ENCODE measurements around the gene RFNG.
A peak's percentile ranks its signal among the peaks of the same experiment; 100 is the strongest.

Gene RFNG

GRCh38 chr17:82011617-82012187, 39.9 kb downstream of the RFNG start:
- H2BK12ac ChIP-seq (ENCODE audit: low read length): no peak overlapping the region
- no peaks in the 10 kb centered on the region for H3K27me3 ChIP-seq (ENCODE audit: control insufficient read depth in 3 of 3, insufficient read depth in 3 of 3, low read depth in 1 of 3, low read length in 3 of 3)
- H3K4me3 ChIP-seq (ENCODE audit: low read length in 2 of 2): no peak overlapping the region
- no peak overlapping the region for H3K9ac ChIP-seq (ENCODE audit: low read depth, low read length, poor library complexity)
- whole genome bisulfite sequencing, 2 donors (ENCODE audit: extremely low coverage in 2 of 2, insufficient read length in 2 of 2, insufficient replicate concordance in 1 of 2): no CpG with 5 or more reads among the region's 19 CpGs
- H3K23ac ChIP-seq (ENCODE audit: low read depth, low read length, poor library complexity): peak overlapping the region; percentile 80
- H2BK5ac ChIP-seq (ENCODE audit: low read length): no peak overlapping the region
- H3K14ac ChIP-seq (ENCODE audit: low read length): no peak overlapping the region
- H3K36me3 ChIP-seq (replicated peaks in 1 of 2; ENCODE audit: control insufficient read depth in 2 of 2, insufficient read depth in 2 of 2, low read length in 2 of 2): peaks cover 1 to 4% of the 10 kb centered on the region in 2 donors
- no peak overlapping the region for H3K4ac ChIP-seq (ENCODE audit: low read length)
- no peak overlapping the region for H4K8ac ChIP-seq (ENCODE audit: low read depth, low read length)
- no peak overlapping the region for H4K91ac ChIP-seq (ENCODE audit: low read depth, low read length, poor library complexity)
- no peak overlapping the region for H2AFZ ChIP-seq (ENCODE audit: low read length)
- no peak overlapping the region for H3K27ac ChIP-seq (replicated peaks; ENCODE audit: low read length)
- no peak overlapping the region for H3K4me2 ChIP-seq (ENCODE audit: insufficient read depth, low read length, poor library complexity, severe bottlenecking)
- no peak overlapping the region for H3K18ac ChIP-seq (ENCODE audit: low read length)
- H3K79me1 ChIP-seq (ENCODE audit: low read depth, low read length): no peaks in the 10 kb centered on the region
- no peak for DNase-seq (ENCODE audit: low spot score)
- no peak overlapping the region for H2AK5ac ChIP-seq (ENCODE audit: low read depth, low read length)
- H2BK120ac ChIP-seq (ENCODE audit: low read depth, low read length): no peak overlapping the region
- no peaks in the 10 kb centered on the region for H3K9me3 ChIP-seq (replicated peaks in 1 of 2; ENCODE audit: control insufficient read depth in 2 of 2, insufficient read depth in 1 of 2, low read depth in 1 of 2, low read length in 2 of 2)
- no peak overlapping the region for H2BK15ac ChIP-seq (ENCODE audit: low read length)
- peaks cover 0 to 15% of the 10 kb centered on the region in 2 donors for H3K4me1 ChIP-seq (ENCODE audit: control insufficient read depth in 2 of 2, insufficient read depth in 1 of 2, low read depth in 1 of 2, low read length in 2 of 2)

GRCh38 chr17:82010575-82011525, 40.8 kb downstream of the RFNG start:
- H2BK12ac ChIP-seq (ENCODE audit: low read length): no peak overlapping the region
- peaks cover 3% of the 10 kb centered on the region for H3K79me1 ChIP-seq (ENCODE audit: low read depth, low read length)
- no peaks in the 10 kb centered on the region for H3K27me3 ChIP-seq (ENCODE audit: control insufficient read depth in 3 of 3, insufficient read depth in 3 of 3, low read depth in 1 of 3, low read length in 3 of 3)
- no CpG with 5 or more reads among the region's 39 CpGs for WGBS, 2 donors (ENCODE audit: extremely low coverage in 2 of 2, insufficient read length in 2 of 2, insufficient replicate concordance in 1 of 2)
- H2AK5ac ChIP-seq (ENCODE audit: low read depth, low read length): no peak overlapping the region
- H3K18ac ChIP-seq (ENCODE audit: low read length): no peak overlapping the region
- H4K8ac ChIP-seq (ENCODE audit: low read depth, low read length): no peak overlapping the region
- H3K14ac ChIP-seq (ENCODE audit: low read length): no peak overlapping the region
- peaks cover 0 to 13% of the 10 kb centered on the region in 2 donors for H3K4me1 ChIP-seq (ENCODE audit: control insufficient read depth in 2 of 2, insufficient read depth in 1 of 2, low read depth in 1 of 2, low read length in 2 of 2)
- H3K9ac ChIP-seq (ENCODE audit: low read depth, low read length, poor library complexity): no peak overlapping the region
- no peak overlapping the region for H2BK120ac ChIP-seq (ENCODE audit: low read depth, low read length)
- no peak overlapping the region for H3K4ac ChIP-seq (ENCODE audit: low read length)
- H3K27ac ChIP-seq (replicated peaks; ENCODE audit: low read length): no peak overlapping the region
- no peak overlapping the region for H4K91ac ChIP-seq (ENCODE audit: low read depth, low read length, poor library complexity)
- no peaks in the 10 kb centered on the region for H3K9me3 ChIP-seq (replicated peaks in 1 of 2; ENCODE audit: control insufficient read depth in 2 of 2, insufficient read depth in 1 of 2, low read depth in 1 of 2, low read length in 2 of 2)
- H2BK15ac ChIP-seq (ENCODE audit: low read length): no peak overlapping the region
- no peak overlapping the region for H3K4me3 ChIP-seq (ENCODE audit: low read length in 2 of 2)
- peaks cover 1 to 4% of the 10 kb centered on the region in 2 donors for H3K36me3 ChIP-seq (replicated peaks in 1 of 2; ENCODE audit: control insufficient read depth in 2 of 2, insufficient read depth in 2 of 2, low read length in 2 of 2)
- DNase-seq (ENCODE audit: low spot score): no peak
- no peak overlapping the region for H2AFZ ChIP-seq (ENCODE audit: low read length)
- no peak overlapping the region for H3K4me2 ChIP-seq (ENCODE audit: insufficient read depth, low read length, poor library complexity, severe bottlenecking)
- H2BK5ac ChIP-seq (ENCODE audit: low read length): no peak overlapping the region
- no peak overlapping the region for H3K23ac ChIP-seq (ENCODE audit: low read depth, low read length, poor library complexity)

- no peak overlapping the region for H2AFZ ChIP-seq (ENCODE audit: low read length)
- peaks cover 0 to 4% of the 10 kb centered on the region in 2 donors for H3K36me3 ChIP-seq (replicated peaks in 1 of 2; ENCODE audit: control insufficient read depth in 2 of 2, insufficient read depth in 2 of 2, low read length in 2 of 2)
- no peak overlapping the region for H3K9ac ChIP-seq (ENCODE audit: low read depth, low read length, poor library complexity)
- H3K4me1 ChIP-seq (ENCODE audit: control insufficient read depth in 2 of 2, insufficient read depth in 1 of 2, low read depth in 1 of 2, low read length in 2 of 2): peaks cover 0 to 12% of the 10 kb centered on the region in 2 donors
- no peak overlapping the region for H3K4ac ChIP-seq (ENCODE audit: low read length)
- H3K14ac ChIP-seq (ENCODE audit: low read length): no peak overlapping the region
- H3K23ac ChIP-seq (ENCODE audit: low read depth, low read length, poor library complexity): peak overlapping the region; percentile 65
- no peak overlapping the region for H2BK120ac ChIP-seq (ENCODE audit: low read depth, low read length)
- H4K91ac ChIP-seq (ENCODE audit: low read depth, low read length, poor library complexity): no peak overlapping the region
- H3K27ac ChIP-seq (replicated peaks; ENCODE audit: low read length): no peak overlapping the region
- H3K9me3 ChIP-seq (replicated peaks in 1 of 2; ENCODE audit: control insufficient read depth in 2 of 2, insufficient read depth in 1 of 2, low read depth in 1 of 2, low read length in 2 of 2): no peaks in the 10 kb centered on the region
- peaks cover 4% of the 10 kb centered on the region for H3K79me1 ChIP-seq (ENCODE audit: low read depth, low read length)
- no peak overlapping the region for H3K18ac ChIP-seq (ENCODE audit: low read length)
- H2BK15ac ChIP-seq (ENCODE audit: low read length): no peak overlapping the region
- no peak overlapping the region for H3K4me2 ChIP-seq (ENCODE audit: insufficient read depth, low read length, poor library complexity, severe bottlenecking)
- H4K8ac ChIP-seq (ENCODE audit: low read depth, low read length): no peak overlapping the region
- no peak overlapping the region for H2AK5ac ChIP-seq (ENCODE audit: low read depth, low read length)
- no peak for DNase-seq (ENCODE audit: low spot score)
- no peak overlapping the region for H2BK12ac ChIP-seq (ENCODE audit: low read length)
- H2BK5ac ChIP-seq (ENCODE audit: low read length): no peak overlapping the region
- whole genome bisulfite sequencing, 2 donors (ENCODE audit: extremely low coverage in 2 of 2, insufficient read length in 2 of 2, insufficient replicate concordance in 1 of 2): no CpG with 5 or more reads among the region's 15 CpGs
- no peaks in the 10 kb centered on the region for H3K27me3 ChIP-seq (ENCODE audit: control insufficient read depth in 3 of 3, insufficient read depth in 3 of 3, low read depth in 1 of 3, low read length in 3 of 3)
- H3K4me3 ChIP-seq (ENCODE audit: low read length in 2 of 2): no peak overlapping the region
Observed at GRCh38 chr17:82009413-82009812, 42.2 kb downstream of the RFNG start.

- H3K14ac ChIP-seq (ENCODE audit: low read length): no peak overlapping the region
- H2BK12ac ChIP-seq (ENCODE audit: low read length): no peak overlapping the region
- H3K27ac ChIP-seq (replicated peaks; ENCODE audit: low read length): no peak overlapping the region
- H3K18ac ChIP-seq (ENCODE audit: low read length): no peak overlapping the region
- no peak overlapping the region for H2BK15ac ChIP-seq (ENCODE audit: low read length)
- peak overlapping the region; percentile 39 for H2BK5ac ChIP-seq (ENCODE audit: low read length)
- no peak overlapping the region for H4K91ac ChIP-seq (ENCODE audit: low read depth, low read length, poor library complexity)
- no peak overlapping the region for H2AK5ac ChIP-seq (ENCODE audit: low read depth, low read length)
- peak overlapping the region; percentile 65 for H3K23ac ChIP-seq (ENCODE audit: low read depth, low read length, poor library complexity)
- H3K27me3 ChIP-seq (ENCODE audit: control insufficient read depth in 3 of 3, insufficient read depth in 3 of 3, low read depth in 1 of 3, low read length in 3 of 3): no peaks in the 10 kb centered on the region
- no peak for DNase-seq (ENCODE audit: low spot score)
- H2BK120ac ChIP-seq (ENCODE audit: low read depth, low read length): no peak overlapping the region
- H2AFZ ChIP-seq (ENCODE audit: low read length): no peak overlapping the region
- peak overlapping the region; percentile 21 for H3K9ac ChIP-seq (ENCODE audit: low read depth, low read length, poor library complexity)
- no peak overlapping the region for H3K4me2 ChIP-seq (ENCODE audit: insufficient read depth, low read length, poor library complexity, severe bottlenecking)
- H4K8ac ChIP-seq (ENCODE audit: low read depth, low read length): no peak overlapping the region
- WGBS, 2 donors (ENCODE audit: extremely low coverage in 2 of 2, insufficient read length in 2 of 2, insufficient replicate concordance in 1 of 2): no CpG with 5 or more reads among the region's 28 CpGs
- H3K36me3 ChIP-seq (replicated peaks in 1 of 2; ENCODE audit: control insufficient read depth in 2 of 2, insufficient read depth in 2 of 2, low read length in 2 of 2): peaks cover 0 to 4% of the 10 kb centered on the region in 2 donors
- H3K9me3 ChIP-seq (replicated peaks in 1 of 2; ENCODE audit: control insufficient read depth in 2 of 2, insufficient read depth in 1 of 2, low read depth in 1 of 2, low read length in 2 of 2): no peaks in the 10 kb centered on the region
- H3K4me3 ChIP-seq (ENCODE audit: low read length in 2 of 2): no peak overlapping the region
- no peak overlapping the region for H3K4ac ChIP-seq (ENCODE audit: low read length)
- peaks cover 4% of the 10 kb centered on the region for H3K79me1 ChIP-seq (ENCODE audit: low read depth, low read length)
- H3K4me1 ChIP-seq (ENCODE audit: control insufficient read depth in 2 of 2, insufficient read depth in 1 of 2, low read depth in 1 of 2, low read length in 2 of 2): peaks cover 0 to 13% of the 10 kb centered on the region in 2 donors
Observed at GRCh38 chr17:82008941-82009405, 42.6 kb downstream of the RFNG start.

All from neuronal stem cell (in vitro differentiated cells).